ENCODE measurements around the gene DSP. TPM values are rescaled to one million over a fixed set of nuclear protein-coding genes. Genes with fewer than 3 reads are reported as not detected.

The DSP gene
- total RNA-seq, 1 donor from 2014 or later: 464 TPM

- TF ChIP-seq CTCF (IDR thresholded peaks at IDR 0.05): no peak
- Mint-ChIP-seq H3K4me3 (ENCODE audit: unreplicated experiment) (no peak overlapping the region), H3K4me1 (ENCODE audit: low read depth) (peaks cover 49% of the 10 kb centered on the region), H3K27ac (ENCODE audit: unreplicated experiment) (no peak overlapping the region), H3K9me3 (ENCODE audit: low read depth) (peaks cover 4% of the 10 kb centered on the region), H3K36me3 (ENCODE audit: low read depth) (peaks cover 4% of the 10 kb centered on the region), H3K27me3 (ENCODE audit: low read depth) (no peaks in the 10 kb centered on the region)
- no peak for DNase-seq (ENCODE audit: low spot score)
These were observed 17.5 kb upstream of the DSP start for GRCh38 chr6:7523922-7524321.

DNA sequence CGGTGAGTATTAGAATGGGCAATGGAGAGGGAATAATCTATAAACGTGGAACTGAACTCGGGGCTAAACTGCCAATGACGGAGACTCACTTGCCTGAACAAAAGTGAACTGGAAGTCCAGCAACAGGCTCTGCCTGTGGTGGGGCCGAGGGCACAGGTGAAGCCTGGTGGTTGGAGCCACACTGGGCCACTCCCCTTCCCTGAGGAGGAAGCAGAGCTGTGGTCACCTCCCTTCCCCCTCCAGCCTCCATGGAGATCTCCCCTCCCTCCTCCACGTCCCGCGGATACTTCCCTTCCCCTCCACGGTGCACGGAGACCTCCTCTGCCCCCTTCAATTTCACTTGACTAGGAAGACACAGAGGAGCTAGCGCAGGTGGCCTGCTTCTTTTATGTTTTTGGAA, 14.7 kb upstream of the DSP start:
- no peak for TF ChIP-seq CTCF (IDR thresholded peaks at IDR 0.05)
- H3K27me3 Mint-ChIP-seq (ENCODE audit: low read depth): no peaks in the 10 kb centered on the region
- peaks cover 4% of the 10 kb centered on the region for H3K9me3 Mint-ChIP-seq (ENCODE audit: low read depth)
- H3K4me3 Mint-ChIP-seq (ENCODE audit: unreplicated experiment): no peak overlapping the region
- no peak overlapping the region for H3K27ac Mint-ChIP-seq (ENCODE audit: unreplicated experiment)
- DNase-seq (ENCODE audit: low spot score): no peak
- H3K36me3 Mint-ChIP-seq (ENCODE audit: low read depth): peaks cover 4% of the 10 kb centered on the region
- peaks cover 61% of the 10 kb centered on the region for H3K4me1 Mint-ChIP-seq (ENCODE audit: low read depth)

DNA sequence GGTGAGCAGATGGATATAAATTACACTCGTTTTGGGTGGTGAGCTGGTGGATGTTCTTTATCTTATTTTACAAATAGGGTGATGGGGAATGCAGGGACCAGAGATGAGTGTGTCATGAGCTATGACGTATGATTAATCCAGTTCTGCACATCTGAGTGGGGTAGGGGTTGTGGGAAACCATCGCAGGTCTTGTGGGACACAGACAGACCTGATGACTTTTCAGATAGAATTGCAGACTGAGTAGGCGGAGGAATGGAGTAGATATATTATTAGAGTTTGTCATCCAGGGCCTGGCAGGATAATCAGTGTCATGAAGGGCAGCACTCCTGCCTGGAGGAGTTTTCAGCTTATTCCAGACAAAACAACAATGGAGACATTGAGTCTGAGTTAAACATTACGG, 12.9 kb upstream of the DSP start:
- Mint-ChIP-seq H3K36me3 (ENCODE audit: low read depth) (peaks cover 4% of the 10 kb centered on the region), H3K9me3 (ENCODE audit: low read depth) (peaks cover 4% of the 10 kb centered on the region), H3K27ac (ENCODE audit: unreplicated experiment) (peak overlapping the region; percentile 95), H3K4me3 (ENCODE audit: unreplicated experiment) (no peak overlapping the region), H3K4me1 (ENCODE audit: low read depth) (peaks cover 79% of the 10 kb centered on the region), H3K27me3 (ENCODE audit: low read depth) (no peaks in the 10 kb centered on the region)
- no peak for TF ChIP-seq CTCF (IDR thresholded peaks at IDR 0.05)
- DNase-seq (ENCODE audit: low spot score): no peak

DNA sequence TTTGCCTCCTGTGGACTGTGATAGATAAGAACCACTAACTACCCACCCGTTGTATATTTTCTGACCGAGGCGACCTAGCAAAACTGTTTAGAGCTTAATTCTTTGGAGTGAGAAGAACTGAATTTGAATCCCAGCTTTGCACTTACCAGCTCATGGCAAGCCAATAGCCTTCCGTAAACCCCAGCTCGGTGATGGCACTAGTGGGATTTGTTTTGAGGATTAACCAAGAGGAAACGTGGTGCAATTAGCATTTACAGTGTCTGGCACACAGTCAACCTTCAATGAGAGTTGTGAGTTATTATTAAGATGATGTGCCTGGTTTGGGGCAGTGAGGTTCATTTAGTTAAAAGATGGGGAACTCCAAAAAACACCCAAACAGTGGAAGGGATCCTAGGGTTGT, 12.3 kb upstream of the DSP start:
- Mint-ChIP-seq H3K4me3 (ENCODE audit: unreplicated experiment) (no peak overlapping the region), H3K27ac (ENCODE audit: unreplicated experiment) (peak overlapping the region; percentile 95), H3K9me3 (ENCODE audit: low read depth) (peaks cover 4% of the 10 kb centered on the region), H3K4me1 (ENCODE audit: low read depth) (peaks cover 81% of the 10 kb centered on the region), H3K36me3 (ENCODE audit: low read depth) (peaks cover 4% of the 10 kb centered on the region), H3K27me3 (ENCODE audit: low read depth) (no peaks in the 10 kb centered on the region)
- no peak for TF ChIP-seq CTCF (IDR thresholded peaks at IDR 0.05)
- DNase-seq (ENCODE audit: low spot score): no peak

GRCh38 chr6:7532232-7532631, 9.2 kb upstream of the DSP start:
- no peak for TF ChIP-seq CTCF (IDR thresholded peaks at IDR 0.05)
- Mint-ChIP-seq H3K27ac (ENCODE audit: unreplicated experiment) (peak overlapping the region; percentile 41), H3K27me3 (ENCODE audit: low read depth) (no peaks in the 10 kb centered on the region), H3K36me3 (ENCODE audit: low read depth) (no peaks in the 10 kb centered on the region), H3K4me1 (ENCODE audit: low read depth) (peaks cover 90% of the 10 kb centered on the region), H3K9me3 (ENCODE audit: low read depth) (no peaks in the 10 kb centered on the region), H3K4me3 (ENCODE audit: unreplicated experiment) (no peak overlapping the region)
- DNase-seq (ENCODE audit: low spot score): no peak
